Hindlimb muscle (tissue), 1 donor: ENCODE data around the gene TRPM7. TPM values are rescaled to one million over a fixed set of nuclear protein-coding genes. Genes with fewer than 3 reads are reported as not detected.

Source experiments
- DNase-seq: peaks from one replicate; pipeline ENCODE4 v3.0.0-alpha.2; 2013
- polyA plus RNA-seq: library from polyadenylated mRNA; unstranded; fragments of 120-200 nt; gene quantifications from one replicate; pipeline ENCODE4 v1.2.1, GENCODE V29; 2013; ENCODE audit not compliant: insufficient read length

TRPM7 gene
- polyA plus RNA-seq, 1 donor, result 17.8 TPM

DNA sequence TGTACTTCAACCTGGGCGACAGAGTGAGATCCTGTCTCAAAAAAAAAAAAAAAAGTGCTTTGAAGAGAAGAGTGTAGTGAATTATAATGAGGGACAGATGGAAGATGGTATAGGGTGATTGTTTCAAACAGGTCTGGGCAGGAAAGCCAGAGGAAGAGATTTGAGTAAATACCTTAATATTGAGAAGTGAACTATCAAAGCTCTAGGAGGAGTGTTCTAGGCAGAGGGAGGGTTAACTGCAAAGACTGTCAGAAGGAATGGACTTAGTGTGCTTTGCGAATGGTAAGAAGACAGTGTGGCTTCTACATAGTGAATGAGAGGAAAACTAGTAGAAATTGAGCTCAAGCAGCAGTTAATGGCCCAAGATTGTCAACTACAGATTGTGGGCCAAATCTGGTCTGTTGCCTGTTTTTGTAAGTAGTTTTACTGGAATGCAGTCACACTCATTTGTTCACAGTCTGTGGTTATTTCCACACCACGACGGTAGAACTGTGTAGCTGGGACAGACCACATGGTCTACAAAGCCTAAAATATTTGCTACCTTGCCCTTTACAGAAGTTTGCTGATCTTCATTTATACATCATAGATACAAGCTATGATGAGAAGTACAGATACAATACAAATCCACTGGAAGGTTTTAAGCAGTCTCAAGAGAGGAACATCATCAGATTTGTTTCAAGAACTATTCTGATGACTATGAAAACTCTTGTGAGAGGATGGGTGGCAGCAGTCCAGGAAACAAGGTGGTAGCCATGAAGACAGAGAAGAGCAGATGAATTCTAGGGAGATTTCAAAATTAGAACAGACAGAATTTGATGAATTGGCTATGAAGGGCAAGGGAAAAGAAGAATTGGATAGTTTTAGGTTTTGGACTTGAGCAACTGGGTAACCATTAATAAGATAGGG, 123.6 kb downstream of the TRPM7 start:
- DNase-seq, result no peak

DNA sequence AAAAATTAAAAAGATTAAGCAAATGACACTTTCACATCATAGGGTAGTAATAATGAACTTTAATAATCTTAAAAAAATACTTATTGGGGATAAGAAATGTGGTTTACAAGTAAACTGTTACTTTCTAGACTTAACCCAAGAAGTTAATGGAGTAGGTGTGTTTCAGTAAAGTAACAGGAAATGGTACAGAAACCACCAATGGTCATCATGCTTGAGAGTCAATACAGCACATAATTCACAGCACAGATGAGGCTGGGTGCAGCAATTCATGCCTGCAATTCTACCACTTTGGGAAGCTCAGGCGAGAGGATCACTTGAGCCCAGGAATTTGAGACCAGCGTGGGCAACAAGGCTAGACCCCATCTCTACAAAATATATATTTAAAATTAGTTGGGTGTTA, 128.6 kb downstream of the TRPM7 start:
- DNase-seq, result no peak

DNA sequence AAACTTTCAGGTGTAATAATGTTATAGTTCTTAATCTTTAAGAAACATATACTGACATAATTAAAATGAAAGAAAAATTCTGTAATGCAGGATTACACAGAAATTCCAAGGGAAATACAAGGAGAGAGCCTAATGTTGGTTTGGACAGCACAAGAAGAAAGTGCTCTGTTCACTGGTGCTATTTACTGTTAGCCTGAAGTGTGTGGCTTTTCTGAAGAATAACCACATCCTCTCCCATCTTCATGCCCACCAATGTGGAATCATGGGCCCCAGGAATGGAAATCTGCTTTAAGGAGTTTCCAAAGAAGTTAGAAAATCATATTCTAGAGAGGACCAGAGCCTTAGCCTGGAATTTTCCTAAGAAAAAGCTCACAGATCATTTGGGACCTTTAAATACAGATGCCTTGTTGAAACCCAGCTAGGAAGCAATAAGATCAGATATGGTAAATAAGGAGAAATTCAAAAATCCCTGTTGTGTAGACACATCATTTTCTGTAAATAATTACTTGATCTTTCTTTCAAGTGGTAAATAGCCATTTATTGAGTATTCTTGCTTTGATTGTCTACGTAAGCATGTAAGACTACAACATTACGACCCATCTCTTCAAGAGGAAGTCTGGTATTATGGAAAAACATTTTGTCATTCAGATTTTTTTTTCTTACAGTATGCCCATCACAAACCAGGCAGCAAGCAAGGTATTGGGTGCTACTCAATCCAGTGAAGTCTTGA, 129.8 kb downstream of the TRPM7 start:
- DNase-seq, result no peak

DNA sequence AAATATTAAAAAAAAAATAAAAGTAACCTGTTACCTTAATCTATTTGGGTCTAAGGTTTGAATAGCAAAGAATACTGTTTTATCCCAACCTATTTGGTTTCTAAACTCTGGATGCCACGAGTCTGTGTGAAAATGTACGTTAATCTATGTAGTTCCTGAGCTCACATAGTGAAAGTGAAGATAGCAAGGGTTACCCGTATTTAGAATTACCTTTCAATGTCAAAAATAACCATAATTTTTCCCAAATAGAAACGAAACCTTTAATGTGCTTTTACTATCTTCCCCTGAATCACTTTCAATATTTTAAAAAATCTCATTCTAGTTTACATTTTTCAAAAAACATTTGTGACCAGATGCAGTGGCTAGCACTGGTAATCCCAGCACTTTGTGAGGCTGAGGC, 134.4 kb downstream of the TRPM7 start:
- no peak for DNase-seq

DNA sequence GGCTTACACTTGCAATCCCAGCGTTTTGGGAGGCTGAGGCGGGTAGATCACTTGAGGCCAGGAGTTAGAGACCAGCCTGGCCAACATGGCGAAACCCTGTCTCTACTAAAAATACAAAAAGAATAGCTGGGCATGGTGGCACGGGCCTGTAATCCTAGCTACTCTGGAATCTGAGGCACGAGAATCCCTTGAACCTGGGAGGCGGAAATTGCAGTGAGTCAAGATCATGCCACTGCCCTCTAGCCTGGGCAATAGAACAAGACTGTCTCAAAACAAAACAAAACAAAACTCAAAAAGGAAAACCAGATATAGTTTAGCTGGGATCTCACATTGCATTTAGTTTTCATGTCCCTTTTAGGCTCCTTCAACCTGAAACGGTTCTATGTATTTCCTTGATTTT, 137.3 kb downstream of the TRPM7 start:
- DNase-seq, result no peak

DNA sequence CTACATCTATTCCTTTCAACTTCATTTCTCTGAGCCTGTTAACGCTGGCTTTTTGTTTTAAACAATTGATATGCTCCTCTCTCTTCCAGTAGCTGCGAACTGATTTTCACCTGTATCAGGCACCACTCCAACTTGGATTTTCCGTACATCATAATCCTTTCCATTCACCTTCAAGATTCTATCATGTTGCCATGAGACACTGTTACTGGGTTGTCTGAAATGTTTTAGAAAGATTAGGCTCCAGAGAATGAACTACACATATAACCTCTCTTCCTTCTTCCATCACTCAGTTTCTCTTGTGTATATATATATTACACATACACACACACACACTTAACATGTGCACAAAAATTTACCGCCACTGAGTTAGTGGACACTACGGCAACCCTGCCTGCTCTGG, 140.0 kb downstream of the TRPM7 start, which contains the start of gene USP50:
USP50 (minus strand) TSS at position 101 of the 400 bp plus-strand sequence. CDS start 141 bp downstream, outside the sequence.
- DNase-seq, result no peak

DNA sequence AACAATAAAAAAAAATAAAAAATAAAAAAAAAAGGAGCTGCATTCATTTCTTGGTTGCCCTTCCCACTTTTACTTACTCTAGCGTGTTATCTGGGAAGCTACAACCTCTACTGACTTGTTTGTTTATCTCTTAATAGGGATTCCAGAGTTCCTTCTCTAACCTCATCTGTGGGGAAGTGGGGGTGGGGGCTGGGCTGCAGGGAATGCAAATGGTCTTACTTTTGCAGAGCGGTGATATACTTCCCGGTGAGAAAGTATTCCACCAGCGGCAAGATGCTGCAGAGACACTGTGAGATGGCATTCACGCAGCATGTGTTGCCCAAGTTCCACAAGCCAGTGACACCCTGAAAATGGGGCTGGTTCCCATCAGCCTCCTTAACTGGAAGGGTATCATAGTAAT, 142.2 kb downstream of the TRPM7 start:
- no peak for DNase-seq

DNA sequence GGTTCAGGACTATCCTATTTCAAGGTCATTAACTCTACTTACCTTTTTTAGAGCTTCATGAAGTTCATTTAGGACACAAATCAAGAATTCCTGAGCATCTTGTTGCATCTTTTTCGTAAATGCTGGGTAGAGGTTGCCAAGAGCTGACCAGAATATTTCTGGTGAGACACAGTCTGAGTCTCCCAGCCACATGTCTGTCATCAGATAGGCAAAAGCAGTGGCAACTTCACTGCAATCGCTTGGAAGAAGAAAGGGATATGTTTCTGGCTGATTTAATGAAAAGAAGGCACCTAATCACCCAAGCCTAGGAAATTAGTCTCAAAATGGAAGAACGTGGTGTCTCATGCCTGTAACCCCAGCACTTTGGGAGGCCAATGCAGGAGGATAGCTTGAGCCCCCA, 143.0 kb downstream of the TRPM7 start:
- DNase-seq, result no peak

DNA sequence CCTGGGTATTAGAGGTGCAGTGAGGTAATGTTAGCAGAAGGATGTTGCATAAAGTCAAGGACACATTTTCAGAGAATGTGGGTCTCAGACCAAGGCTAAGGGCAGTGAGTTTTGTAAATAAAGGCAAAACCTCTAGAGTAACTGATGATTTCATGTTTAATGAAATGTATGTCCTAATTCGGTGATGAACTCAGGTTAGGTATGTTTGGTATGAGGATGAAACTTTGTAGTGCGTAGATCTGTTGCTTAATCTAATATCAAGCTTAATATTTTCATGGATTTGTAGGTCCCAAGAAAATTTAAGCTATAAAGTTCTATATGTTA, 143.7 kb downstream of the TRPM7 start:
- no peak for DNase-seq

DNA sequence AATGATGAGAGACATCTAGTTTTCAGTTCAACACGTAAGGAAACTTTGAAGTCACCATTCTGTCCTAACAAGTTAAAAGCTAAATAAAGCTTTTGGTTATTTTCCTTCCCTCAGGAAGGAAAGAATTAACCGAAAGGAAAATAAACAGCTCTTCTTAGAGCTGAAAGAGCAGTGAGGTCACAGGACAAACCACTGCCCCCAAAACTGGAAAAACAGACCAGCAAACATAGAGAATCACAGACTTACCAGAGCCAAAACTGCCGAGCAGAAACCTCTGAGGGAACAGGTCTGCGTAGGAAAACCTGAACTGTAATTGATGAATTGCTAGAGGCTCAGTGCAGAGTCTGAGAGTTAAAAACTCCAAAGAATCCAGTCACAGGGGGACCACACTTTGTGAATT, 154.8 kb downstream of the TRPM7 start:
- peak; percentile 26 for DNase-seq

DNA sequence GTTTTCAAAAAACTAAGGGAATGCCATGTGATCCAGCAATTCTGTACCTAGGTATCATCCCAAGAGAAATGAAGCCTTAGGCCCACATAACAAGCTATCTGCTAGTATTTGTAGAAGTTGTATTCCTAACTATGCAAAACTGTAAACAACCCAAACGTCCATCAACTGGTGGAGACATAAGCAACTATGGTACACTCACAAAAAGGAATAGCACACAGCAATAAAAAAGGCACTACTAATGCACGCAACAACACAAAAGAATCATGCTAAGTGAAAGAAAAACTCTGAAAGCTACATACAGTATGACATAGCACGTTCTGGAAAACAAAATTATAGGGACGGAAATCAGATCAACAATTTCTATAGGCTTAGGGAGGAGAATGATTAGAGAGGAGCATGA, 155.4 kb downstream of the TRPM7 start:
- no peak for DNase-seq

DNA sequence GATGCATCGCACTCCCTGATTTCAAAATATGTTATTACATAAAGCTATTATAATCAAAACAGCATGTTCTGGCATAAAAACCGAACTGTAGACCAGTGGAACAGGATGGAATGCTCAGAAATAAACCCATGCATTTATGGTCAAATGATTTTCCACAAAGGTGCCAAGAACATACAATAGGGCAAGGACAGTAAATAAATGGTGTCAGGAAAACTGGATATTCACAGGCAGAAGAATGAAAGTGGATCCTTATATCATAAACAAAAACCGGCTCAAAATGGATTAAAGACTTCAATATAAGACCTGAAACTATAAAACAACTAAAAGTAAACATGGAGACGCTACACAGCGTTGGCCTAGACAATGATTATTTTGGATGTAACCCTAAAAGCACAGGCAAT, 162.7 kb downstream of the TRPM7 start:
- DNase-seq, result peak; percentile 59

DNA sequence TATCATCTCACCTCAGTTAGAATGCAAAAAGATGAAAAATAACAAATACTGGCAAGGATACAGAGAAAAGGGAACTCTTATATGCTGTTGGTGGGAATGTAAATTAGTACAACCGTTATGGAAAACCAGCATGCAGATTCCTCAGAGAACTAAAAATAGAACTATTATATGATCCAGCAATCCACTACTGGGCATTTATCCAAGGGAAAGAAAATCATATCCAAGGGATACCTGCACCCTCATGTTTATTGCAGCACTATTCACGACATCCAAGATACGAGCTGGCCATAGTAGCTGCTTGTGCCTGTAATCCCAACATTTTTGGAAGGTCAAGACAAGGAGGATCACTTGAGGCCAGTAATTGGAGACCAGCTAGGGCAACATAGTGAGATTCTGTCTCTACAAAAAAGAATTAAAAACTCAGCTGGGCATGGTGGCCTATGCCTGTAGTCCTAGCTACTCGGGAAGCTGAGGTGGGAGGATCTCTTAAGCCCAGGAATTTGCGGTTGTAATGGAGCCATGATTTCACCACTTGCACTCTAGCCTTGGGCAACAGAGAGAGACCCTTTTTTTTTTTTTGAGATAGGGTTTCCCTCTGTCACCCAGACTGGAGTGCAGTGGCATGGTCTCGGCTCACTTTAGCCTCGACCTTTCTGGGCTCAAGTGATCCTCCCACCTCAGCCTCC, 166.7 kb downstream of the TRPM7 start:
- peak; percentile 22 for DNase-seq

DNA sequence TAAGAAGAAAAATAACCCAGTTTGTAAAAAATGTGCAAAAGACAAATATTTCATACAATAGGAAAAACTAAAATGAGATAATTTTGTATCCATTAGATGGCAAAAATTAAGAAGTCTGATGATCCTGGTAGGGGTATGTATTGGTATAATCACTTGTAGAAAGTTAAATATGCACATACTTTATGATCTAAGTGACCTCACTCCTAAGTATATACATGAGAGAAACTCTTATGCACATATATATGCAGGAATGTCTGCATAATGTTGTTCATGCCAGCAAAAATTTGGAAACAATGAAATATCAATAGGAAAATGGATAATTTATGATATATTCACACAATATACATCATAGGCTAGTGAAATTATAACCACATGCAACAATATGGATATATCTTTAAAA, 173.6 kb downstream of the TRPM7 start:
- no peak for DNase-seq

Other genes with a start within 250 kb of the TRPM7 start
- gene USP50, start 140.1 kb downstream of the TRPM7 start, polyA plus RNA-seq, result 0.57 TPM
- 45.0 TPM for gene SPPL2A, start 78.9 kb upstream of the TRPM7 start, polyA plus RNA-seq
- gene AP4E1, start 221.9 kb upstream of the TRPM7 start, polyA plus RNA-seq, result 8.0 TPM